Measurements from ENCODE around the gene CLEC19A. TPM values are rescaled to one million over a fixed set of nuclear protein-coding genes. Genes with fewer than 3 reads are reported as not detected.

The CLEC19A gene
- total RNA-seq, result not detected in 2 replicates

DNA sequence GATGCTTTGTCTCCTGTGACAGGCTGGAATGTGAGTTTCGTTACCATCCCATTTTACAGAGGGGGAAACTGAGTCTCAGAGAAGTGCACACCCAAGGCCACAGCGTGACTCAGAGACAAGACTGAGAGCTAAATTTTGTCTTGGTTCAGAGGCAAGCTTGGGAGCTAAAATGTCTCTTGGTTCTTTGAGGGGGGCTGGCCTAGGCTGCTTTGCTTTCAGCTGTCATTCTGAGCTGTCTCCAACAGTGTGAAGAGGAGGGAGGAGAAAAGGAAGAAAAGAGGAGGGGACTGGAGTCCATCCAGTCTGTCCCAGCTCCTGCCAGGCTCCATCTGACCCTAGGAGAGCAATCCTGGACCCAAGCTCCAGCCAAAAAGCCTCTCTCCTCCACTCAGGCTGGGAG, at the start of gene CLEC19A:
Gene CLEC19A, plus strand, starts transcription at position 301 of the 400 bp plus-strand sequence. CDS start 121 bp downstream, outside the sequence.
- H3K36me3 Mint-ChIP-seq (ENCODE audit: low read depth), result no peaks in the 10 kb centered on the region
- no peaks in the 10 kb centered on the region for H3K9me3 Mint-ChIP-seq
- DNase-seq (ENCODE audit: low spot score), result no peak
- peaks cover 7% of the 10 kb centered on the region for H3K4me1 Mint-ChIP-seq (ENCODE audit: low read depth)
- H3K27ac Mint-ChIP-seq, result no peak within 1 kb of the TSS
- intact Hi-C loops (cut with micrococcal nuclease), result no loop called here
- no peak within 1 kb of the TSS for H3K4me3 Mint-ChIP-seq (ENCODE audit: low read depth)
- peaks cover 1% of the 10 kb centered on the region for H3K27me3 Mint-ChIP-seq (ENCODE audit: low read depth)

GRCh38 chr16:19235886-19236285, 49.6 kb upstream of the CLEC19A start:
- Mint-ChIP-seq H3K9me3 (peaks cover 36% of the 10 kb centered on the region), H3K36me3 (ENCODE audit: low read depth) (peaks cover 5% of the 10 kb centered on the region), H3K27me3 (ENCODE audit: low read depth) (no peaks in the 10 kb centered on the region), H3K27ac (no peak overlapping the region), H3K4me1 (ENCODE audit: low read depth) (no peaks in the 10 kb centered on the region), H3K4me3 (ENCODE audit: low read depth) (no peak overlapping the region)
- no peak for DNase-seq (ENCODE audit: low spot score)
- intact Hi-C loops (cut with micrococcal nuclease), result no loop called here

DNA sequence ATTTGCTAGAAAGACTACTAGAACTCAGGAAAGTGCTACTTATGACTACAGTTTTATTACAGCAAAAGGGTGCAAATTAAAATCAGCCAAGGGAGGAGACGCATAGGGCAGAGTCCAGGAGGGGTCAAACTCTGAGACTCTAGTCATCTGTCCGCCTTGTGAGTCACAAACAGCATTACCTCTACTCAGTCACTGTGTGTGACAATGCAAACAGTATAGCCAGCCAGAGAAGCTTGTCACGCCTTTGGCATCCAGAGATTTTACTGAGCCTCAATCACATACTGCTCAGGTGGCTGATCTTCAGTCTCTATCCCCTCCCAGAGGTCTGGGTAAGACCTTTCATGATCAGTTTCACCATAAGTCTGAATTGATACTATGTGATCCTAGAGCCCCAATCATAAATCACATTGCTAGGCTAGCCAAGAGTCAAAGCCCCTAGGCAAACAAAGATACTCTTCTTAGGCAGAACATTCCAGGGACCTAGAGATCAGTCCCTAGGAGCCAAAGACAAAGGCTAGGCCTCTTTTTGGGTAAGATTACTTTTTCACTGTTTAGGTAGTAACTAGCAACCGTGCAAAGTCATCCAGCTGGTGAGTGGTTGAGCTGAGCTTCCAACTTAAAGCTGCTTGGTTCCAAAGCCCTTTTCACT, 48.8 kb upstream of the CLEC19A start:
- Mint-ChIP-seq H3K4me1 (ENCODE audit: low read depth) (no peaks in the 10 kb centered on the region), H3K9me3 (peaks cover 37% of the 10 kb centered on the region), H3K4me3 (ENCODE audit: low read depth) (no peak overlapping the region), H3K27ac (no peak overlapping the region), H3K27me3 (ENCODE audit: low read depth) (no peaks in the 10 kb centered on the region), H3K36me3 (ENCODE audit: low read depth) (peaks cover 5% of the 10 kb centered on the region)
- DNase-seq (ENCODE audit: low spot score), result no peak
- intact Hi-C loops (cut with micrococcal nuclease), result no loop called here

DNA sequence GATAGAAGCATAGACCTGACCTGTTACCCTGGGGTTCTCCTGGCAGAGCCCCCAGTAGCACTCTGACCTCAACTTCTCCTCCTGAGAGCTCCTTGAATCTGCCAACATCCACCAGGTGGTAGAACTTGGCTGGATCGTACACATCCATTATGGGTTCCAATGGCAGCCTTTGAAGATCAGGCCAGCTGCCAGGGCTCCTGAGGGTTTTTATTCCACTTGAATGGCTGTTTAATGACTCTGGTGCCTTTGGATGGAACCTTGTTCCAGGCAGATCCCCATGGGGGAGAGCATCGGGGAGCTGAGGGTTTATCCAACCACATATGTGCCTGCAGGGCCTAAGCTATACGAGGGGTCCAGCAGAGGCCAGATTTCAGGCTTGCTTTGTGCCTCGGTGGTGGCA, 47.1 kb upstream of the CLEC19A start:
- intact Hi-C loops (cut with micrococcal nuclease), result no loop called here
- H3K27me3 Mint-ChIP-seq (ENCODE audit: low read depth), result no peaks in the 10 kb centered on the region
- DNase-seq (ENCODE audit: low spot score), result no peak
- no peak overlapping the region for H3K4me3 Mint-ChIP-seq (ENCODE audit: low read depth)
- H3K27ac Mint-ChIP-seq, result no peak overlapping the region
- peaks cover 5% of the 10 kb centered on the region for H3K36me3 Mint-ChIP-seq (ENCODE audit: low read depth)
- no peaks in the 10 kb centered on the region for H3K4me1 Mint-ChIP-seq (ENCODE audit: low read depth)
- peaks cover 43% of the 10 kb centered on the region for H3K9me3 Mint-ChIP-seq

GRCh38 chr16:19239511-19240155, 45.9 kb upstream of the CLEC19A start:
- H3K27ac Mint-ChIP-seq, result no peak overlapping the region
- no peak for DNase-seq (ENCODE audit: low spot score)
- H3K36me3 Mint-ChIP-seq (ENCODE audit: low read depth), result peaks cover 5% of the 10 kb centered on the region
- no peaks in the 10 kb centered on the region for H3K27me3 Mint-ChIP-seq (ENCODE audit: low read depth)
- H3K9me3 Mint-ChIP-seq, result peaks cover 44% of the 10 kb centered on the region
- no peaks in the 10 kb centered on the region for H3K4me1 Mint-ChIP-seq (ENCODE audit: low read depth)
- H3K4me3 Mint-ChIP-seq (ENCODE audit: low read depth), result no peak overlapping the region
- intact Hi-C loops (cut with micrococcal nuclease), result no loop called here

DNA sequence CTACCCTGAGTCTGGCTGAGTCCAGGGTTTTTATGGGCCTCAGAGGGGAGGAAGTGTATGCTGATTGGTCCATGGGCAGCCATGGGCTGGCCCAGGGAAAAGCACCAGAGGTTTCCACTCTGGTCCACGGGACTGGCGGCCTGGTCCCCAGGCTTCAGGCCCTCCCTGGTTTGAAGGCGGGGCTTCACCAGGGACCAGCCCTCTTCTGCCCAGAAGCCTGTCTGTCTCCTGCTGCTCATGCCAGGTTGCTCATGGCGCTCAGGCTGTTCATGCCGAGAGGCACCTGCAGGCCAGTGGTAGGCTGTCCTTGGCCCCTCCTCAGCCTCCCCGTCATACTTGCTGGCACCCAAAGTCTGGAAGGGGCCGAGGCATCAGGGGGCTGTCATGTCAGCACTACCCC, 45.0 kb upstream of the CLEC19A start:
- DNase-seq (ENCODE audit: low spot score), result no peak
- Mint-ChIP-seq H3K4me3 (ENCODE audit: low read depth) (no peak overlapping the region), H3K27me3 (ENCODE audit: low read depth) (no peaks in the 10 kb centered on the region), H3K4me1 (ENCODE audit: low read depth) (no peaks in the 10 kb centered on the region), H3K9me3 (peaks cover 39% of the 10 kb centered on the region), H3K27ac (no peak overlapping the region), H3K36me3 (ENCODE audit: low read depth) (peaks cover 3% of the 10 kb centered on the region)
- intact Hi-C loops (cut with micrococcal nuclease), result no loop called here

- Mint-ChIP-seq H3K27me3 (ENCODE audit: low read depth) (no peaks in the 10 kb centered on the region), H3K9me3 (peaks cover 29% of the 10 kb centered on the region), H3K36me3 (ENCODE audit: low read depth) (no peaks in the 10 kb centered on the region), H3K27ac (no peak overlapping the region), H3K4me3 (ENCODE audit: low read depth) (no peak overlapping the region), H3K4me1 (ENCODE audit: low read depth) (no peaks in the 10 kb centered on the region)
- DNase-seq (ENCODE audit: low spot score), result no peak
- intact Hi-C loops (cut with micrococcal nuclease), result no loop called here
These were observed 44.0 kb upstream of the CLEC19A start for GRCh38 chr16:19241512-19241911.

DNA sequence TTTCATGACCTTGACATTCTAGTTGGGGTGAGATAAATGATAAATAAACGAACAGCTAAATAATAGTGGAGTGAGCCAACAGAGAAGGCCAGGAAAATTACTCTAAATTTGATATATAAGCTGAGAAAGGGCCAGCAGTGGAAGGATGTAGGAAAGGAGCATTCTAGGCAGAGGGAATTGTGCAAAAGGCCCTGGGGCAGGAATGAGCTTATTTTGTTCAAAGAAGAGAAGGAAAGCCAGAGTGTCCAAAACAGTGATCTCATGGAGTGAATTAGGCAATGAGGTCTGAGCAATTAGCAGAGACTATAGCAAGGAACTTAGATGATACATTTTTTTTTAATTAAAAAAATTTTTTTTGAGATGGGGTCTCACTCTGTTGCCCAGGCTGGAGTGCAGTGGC, 43.3 kb upstream of the CLEC19A start:
- no peak for DNase-seq (ENCODE audit: low spot score)
- Mint-ChIP-seq H3K27me3 (ENCODE audit: low read depth) (no peaks in the 10 kb centered on the region), H3K4me1 (ENCODE audit: low read depth) (no peaks in the 10 kb centered on the region), H3K9me3 (peaks cover 28% of the 10 kb centered on the region), H3K4me3 (ENCODE audit: low read depth) (no peak overlapping the region), H3K27ac (no peak overlapping the region), H3K36me3 (ENCODE audit: low read depth) (no peaks in the 10 kb centered on the region)
- intact Hi-C loops (cut with micrococcal nuclease), result no loop called here

DNA sequence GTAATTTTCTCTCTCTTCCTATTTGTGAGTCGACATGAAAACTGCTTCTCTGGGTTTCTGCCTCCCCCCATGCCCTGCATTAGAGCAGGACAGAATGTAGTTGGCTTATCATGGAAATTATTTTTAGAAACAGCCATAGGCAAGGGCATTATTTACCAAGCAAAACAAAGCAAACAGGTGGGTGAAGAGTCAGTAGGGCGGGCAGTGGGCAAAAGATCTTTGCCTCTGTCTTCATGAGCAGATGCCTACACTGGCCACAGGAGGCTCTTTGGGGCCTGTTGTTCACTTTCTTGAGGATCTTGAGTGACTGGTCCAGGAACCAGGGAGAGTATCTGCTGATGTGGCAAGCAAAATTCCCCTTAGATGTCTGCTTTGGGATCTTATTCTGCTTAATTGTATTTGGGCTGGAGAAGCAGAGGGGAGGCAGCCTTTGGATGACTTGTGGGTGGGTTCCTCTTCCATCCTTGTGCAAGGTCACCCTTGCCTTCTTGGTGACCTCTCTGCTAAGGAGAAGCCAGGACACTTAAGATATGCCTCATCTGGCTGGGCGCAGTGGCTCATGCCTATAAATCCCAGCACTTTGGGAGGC, 42.5 kb upstream of the CLEC19A start:
- Mint-ChIP-seq H3K36me3 (ENCODE audit: low read depth) (no peaks in the 10 kb centered on the region), H3K27ac (no peak overlapping the region), H3K4me1 (ENCODE audit: low read depth) (no peaks in the 10 kb centered on the region), H3K4me3 (ENCODE audit: low read depth) (no peak overlapping the region), H3K9me3 (peaks cover 21% of the 10 kb centered on the region), H3K27me3 (ENCODE audit: low read depth) (no peaks in the 10 kb centered on the region)
- intact Hi-C loops (cut with micrococcal nuclease), result no loop called here
- no peak for DNase-seq (ENCODE audit: low spot score)

DNA sequence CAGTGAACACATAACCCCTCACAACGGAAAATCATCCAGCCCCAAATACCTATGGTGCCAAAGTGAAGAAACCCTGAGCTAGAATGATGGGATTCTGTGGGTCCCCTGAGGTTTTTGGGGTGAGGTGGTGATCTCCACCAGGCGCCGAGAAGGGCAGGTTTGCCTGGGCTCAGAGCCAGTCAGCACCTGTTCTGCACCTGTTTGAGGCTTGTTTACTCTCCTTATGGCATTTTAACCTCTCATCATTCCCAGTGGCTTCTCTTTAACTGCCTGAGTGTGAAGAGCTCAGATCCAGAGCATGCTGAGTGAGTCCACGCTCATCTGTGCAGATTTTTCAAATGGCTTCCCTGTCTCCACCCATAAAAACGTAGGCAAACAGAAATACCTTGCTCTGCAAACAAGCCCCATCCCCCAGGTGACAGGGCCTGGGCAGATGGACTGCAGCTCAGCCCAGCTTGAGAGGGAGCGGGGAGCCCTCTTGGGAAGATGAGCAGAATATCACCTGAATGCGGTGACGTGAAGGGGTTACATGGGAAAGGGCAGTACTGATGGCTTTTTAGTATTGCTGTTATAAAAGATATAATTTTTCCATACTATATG, 40.1 kb upstream of the CLEC19A start:
- H3K27ac Mint-ChIP-seq, result no peak overlapping the region
- H3K4me1 Mint-ChIP-seq (ENCODE audit: low read depth), result no peaks in the 10 kb centered on the region
- H3K9me3 Mint-ChIP-seq, result peaks cover 11% of the 10 kb centered on the region
- no peak for DNase-seq (ENCODE audit: low spot score)
- intact Hi-C loops (cut with micrococcal nuclease), result no loop called here
- no peaks in the 10 kb centered on the region for H3K27me3 Mint-ChIP-seq (ENCODE audit: low read depth)
- H3K4me3 Mint-ChIP-seq (ENCODE audit: low read depth), result no peak overlapping the region
- H3K36me3 Mint-ChIP-seq (ENCODE audit: low read depth), result no peaks in the 10 kb centered on the region

DNA sequence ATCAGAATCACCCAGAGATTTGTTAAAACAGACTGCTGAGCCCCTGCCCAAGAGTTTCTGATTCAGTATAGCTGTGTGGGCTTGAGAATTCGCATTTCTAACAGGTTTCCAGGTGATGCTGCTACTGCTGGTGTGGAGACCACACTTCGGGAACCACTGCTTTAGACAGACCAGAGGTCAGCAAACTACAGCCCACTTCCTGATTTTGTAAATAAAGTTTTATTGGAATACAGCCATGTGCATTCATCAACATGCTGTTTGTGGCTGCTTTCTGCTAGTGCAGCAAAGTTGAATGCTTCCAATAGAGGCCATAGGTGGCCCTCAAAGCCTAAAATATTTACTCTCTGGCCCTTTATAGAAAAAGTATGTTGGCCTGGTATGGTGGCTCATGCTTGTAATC, 32.6 kb upstream of the CLEC19A start:
- Mint-ChIP-seq H3K27ac (no peak overlapping the region), H3K9me3 (no peaks in the 10 kb centered on the region), H3K27me3 (ENCODE audit: low read depth) (peaks cover 7% of the 10 kb centered on the region), H3K4me3 (ENCODE audit: low read depth) (no peak overlapping the region), H3K36me3 (ENCODE audit: low read depth) (no peaks in the 10 kb centered on the region), H3K4me1 (ENCODE audit: low read depth) (no peaks in the 10 kb centered on the region)
- DNase-seq (ENCODE audit: low spot score), result no peak
- intact Hi-C loops (cut with micrococcal nuclease), result no loop called here

GRCh38 chr16:19254611-19255010, 30.9 kb upstream of the CLEC19A start:
- H3K4me3 Mint-ChIP-seq (ENCODE audit: low read depth), result no peak overlapping the region
- peaks cover 7% of the 10 kb centered on the region for H3K27me3 Mint-ChIP-seq (ENCODE audit: low read depth)
- intact Hi-C loops (cut with micrococcal nuclease), result no loop called here
- no peak overlapping the region for H3K27ac Mint-ChIP-seq
- DNase-seq (ENCODE audit: low spot score), result no peak
- H3K9me3 Mint-ChIP-seq, result no peaks in the 10 kb centered on the region
- no peaks in the 10 kb centered on the region for H3K36me3 Mint-ChIP-seq (ENCODE audit: low read depth)
- H3K4me1 Mint-ChIP-seq (ENCODE audit: low read depth), result no peaks in the 10 kb centered on the region

- Mint-ChIP-seq H3K27me3 (ENCODE audit: low read depth) (no peaks in the 10 kb centered on the region), H3K4me3 (ENCODE audit: low read depth) (no peak overlapping the region), H3K36me3 (ENCODE audit: low read depth) (no peaks in the 10 kb centered on the region), H3K4me1 (ENCODE audit: low read depth) (no peaks in the 10 kb centered on the region), H3K9me3 (peaks cover 22% of the 10 kb centered on the region), H3K27ac (no peak overlapping the region)
- intact Hi-C loops (cut with micrococcal nuclease), result no loop called here
- no peak for DNase-seq (ENCODE audit: low spot score)
These were observed 21.3 kb upstream of the CLEC19A start for GRCh38 chr16:19264123-19264673.
